SIG-M5 treated with dmso at 0.1 percent for 504 hours (cell line): ENCODE measurements around the gene PODNL1.
"Not testable (repeated sequence)": the region's sequence is repeated elsewhere in the genome, so short reads cannot be mapped to it uniquely, and the experiment has no call there.

Source experiments
- DNase-seq: peaks from one replicate; lab custom pipeline; 2025; ENCODE audit not compliant: unreplicated experiment; lab: John Stamatoyannopoulos, UW

PODNL1 gene

GRCh38 chr19:13974073-13974472 lies 35.9 kb upstream of the PODNL1 start:
- DNase-seq: peak; percentile 14

GRCh38 chr19:13973479-13973878 lies 35.3 kb upstream of the PODNL1 start:
- DNase-seq: not testable (repeated sequence)

GRCh38 chr19:13972368-13973155 lies 34.3 kb upstream of the PODNL1 start:
- DNase-seq: no peak

GRCh38 chr19:13971868-13972267 lies 33.7 kb upstream of the PODNL1 start:
- DNase-seq: not testable (repeated sequence)

- DNase-seq: no peak
These were observed 31.7 kb upstream of the PODNL1 start for GRCh38 chr19:13969897-13970296.

- DNase-seq: no peak
These were observed 30.8 kb upstream of the PODNL1 start for GRCh38 chr19:13968999-13969398.

- no peak for DNase-seq
These were observed 30.2 kb upstream of the PODNL1 start for GRCh38 chr19:13968383-13968935.

- not testable (repeated sequence) for DNase-seq
These were observed 29.0 kb upstream of the PODNL1 start for GRCh38 chr19:13967206-13967605.

- no peak for DNase-seq
These were observed 28.5 kb upstream of the PODNL1 start for GRCh38 chr19:13966684-13967128.

- no peak for DNase-seq
These were observed 27.9 kb upstream of the PODNL1 start for GRCh38 chr19:13965926-13966683.

- DNase-seq: no peak
These were observed 27.2 kb upstream of the PODNL1 start for GRCh38 chr19:13965377-13965896.

GRCh38 chr19:13964776-13965175 lies 26.6 kb upstream of the PODNL1 start:
- DNase-seq: no peak

GRCh38 chr19:13963603-13964105 lies 25.4 kb upstream of the PODNL1 start:
- DNase-seq: no peak

- DNase-seq: no peak
These were observed 24.7 kb upstream of the PODNL1 start for GRCh38 chr19:13962699-13963602.

- no peak for DNase-seq
These were observed 23.8 kb upstream of the PODNL1 start for GRCh38 chr19:13961826-13962698.

GRCh38 chr19:13960863-13961784 lies 22.9 kb upstream of the PODNL1 start:
- DNase-seq: no peak

GRCh38 chr19:13959962-13960862 lies 22.0 kb upstream of the PODNL1 start:
- no peak for DNase-seq
